HEK293 (cell line): ENCODE data around the gene ERF.

ENCODE experiments used
- CTCF ChIA-PET: fragments of 350-600 bp; formaldehyde crosslinking; extraction: SDS; loops from one replicate; lab custom pipeline; 2021; ENCODE audit warnings: antibody characterized with exemption; lab: Yijun Ruan, JAX
- POLR2A ChIA-PET: fragments of 300-600 bp; formaldehyde crosslinking; extraction: SDS; loops from one replicate; lab custom pipeline; 2020; ENCODE audit warnings: antibody characterized with exemption, inconsistent platforms; lab: Yijun Ruan, JAX
- H3K27ac ChIP-seq: fragments of 200-500 bp; sonication (Bioruptor generic); 2 replicates; pipeline ENCODE4 v1.5.1; 2014; ENCODE audit warnings: low read depth, low read length, control low read depth, inconsistent platforms; ENCODE audit errors: extremely low read depth
- H3K36me3 ChIP-seq, 2 experiments: fragments of 200-500 bp in 1 of 2; sonication (Bioruptor generic) in 1 of 2; 1 replicate in 1 of 2; 2 replicates in 1 of 2; pipeline ENCODE4 v1.5.1; 2014 to 2017; ENCODE audit warnings: inconsistent platforms in 2 of 2, low read length in 2 of 2; ENCODE audit not compliant: control insufficient read depth in 2 of 2, insufficient read depth in 1 of 2
- H3K4me1 ChIP-seq: fragments of 200-500 bp; sonication (Bioruptor generic); 2 replicates; pipeline ENCODE4 v1.5.1; 2014; ENCODE audit warnings: mild to moderate bottlenecking, low read length, inconsistent platforms; ENCODE audit not compliant: control insufficient read depth, insufficient read depth
- H3K4me3 ChIP-seq: 2 replicates; pipeline ENCODE4 v1.5.1; 2011; ENCODE audit warnings: low read depth, mild to moderate bottlenecking, control low read depth, low read length, moderate library complexity
- H3K9me3 ChIP-seq: fragments of 200-500 bp; sonication (Bioruptor generic); 2 replicates; pipeline ENCODE4 v1.5.1; 2014; ENCODE audit warnings: low read depth, low read length, inconsistent platforms; ENCODE audit not compliant: control insufficient read depth, insufficient read depth
- EGR2 ChIP-seq: fragments of 450-650 bp; formaldehyde crosslinking; IDR thresholded peaks from 2 replicates; pipeline ENCODE4 v1.5.1; 2016; ENCODE audit warnings: low read depth, missing biosample characterization, missing genetic modification characterization
- KLF1 ChIP-seq: fragments of 450-650 bp; formaldehyde crosslinking; IDR thresholded peaks from 2 replicates; pipeline ENCODE4 v1.5.1; 2016; ENCODE audit warnings: missing biosample characterization, missing genetic modification characterization
- KLF7 ChIP-seq: fragments of 450-650 bp; formaldehyde crosslinking; IDR thresholded peaks from 2 replicates; pipeline ENCODE4 v1.5.1; 2016; ENCODE audit warnings: missing biosample characterization, missing genetic modification characterization, borderline replicate concordance
- ZNF174 ChIP-seq: fragments of 450-650 bp; formaldehyde crosslinking; IDR thresholded peaks from 2 replicates; pipeline ENCODE4 v1.5.0; 2017; ENCODE audit warnings: missing biosample characterization, mild to moderate bottlenecking, missing genetic modification characterization
- ZNF549 ChIP-seq: fragments of 450-650 bp; IDR thresholded peaks from 2 replicates; pipeline ENCODE4 v1.5.1; 2018; ENCODE audit warnings: missing biosample characterization, missing genetic modification characterization, mild to moderate bottlenecking, inconsistent platforms, moderate library complexity
- ZNF610 ChIP-seq: fragments of 450-650 bp; formaldehyde crosslinking; IDR thresholded peaks from 2 replicates; pipeline ENCODE4 v1.5.1; 2016; ENCODE audit warnings: missing biosample characterization, missing genetic modification characterization, borderline replicate concordance
- ZNF621 ChIP-seq: fragments of 450-650 bp; formaldehyde crosslinking; IDR thresholded peaks from 2 replicates; pipeline ENCODE4 v1.5.1; 2017; ENCODE audit warnings: missing biosample characterization, missing genetic modification characterization
- ZNF664 ChIP-seq: fragments of 450-650 bp; formaldehyde crosslinking; IDR thresholded peaks from 2 replicates; pipeline ENCODE4 v1.5.1; 2016; ENCODE audit warnings: missing biosample characterization, missing genetic modification characterization
- TF ChIP-seq, protein P1 (sequence below): fragments of 450-650 bp; formaldehyde crosslinking; IDR thresholded peaks from 2 replicates; pipeline ENCODE4 v1.5.1; 2016; ENCODE audit warnings: missing biosample characterization, missing genetic modification characterization
- TF ChIP-seq, protein P2 (sequence below): fragments of 450-650 bp; formaldehyde crosslinking; optimal IDR thresholded peaks from 2 replicates; pipeline ENCODE3; 2016; ENCODE audit warnings: missing biosample characterization, mild to moderate bottlenecking, missing genetic modification characterization

Gene ERF

DNA sequence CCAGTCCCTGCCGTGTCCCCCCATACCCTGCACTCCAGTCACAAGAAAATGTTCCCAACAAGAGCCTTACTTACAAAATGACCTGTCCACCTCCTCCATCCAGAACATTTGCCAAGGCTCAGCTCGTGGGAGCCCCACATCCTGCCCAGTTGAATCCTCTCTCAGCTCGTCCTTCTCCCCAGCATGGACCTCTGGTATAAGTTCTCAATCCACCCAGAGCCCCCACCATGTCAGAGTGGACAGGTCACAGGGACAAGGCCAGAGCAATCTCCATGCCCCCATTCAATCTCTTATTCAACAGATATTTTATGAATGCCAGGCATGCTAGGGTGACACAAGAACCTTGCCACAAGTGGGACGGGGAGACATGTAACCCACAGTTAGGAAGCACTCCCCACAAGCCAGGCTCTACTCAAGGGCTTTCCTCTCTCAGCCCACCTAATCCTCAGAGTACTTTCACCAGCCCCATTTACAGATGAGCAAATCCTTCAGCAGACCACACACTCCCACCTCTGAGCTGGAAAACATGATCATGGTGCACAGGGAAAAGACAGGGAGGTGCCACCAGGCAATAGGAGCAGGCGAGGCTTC lies 52.5 kb downstream of the ERF start:
- TF ChIP-seq ZNF664 (tag by site-specific recombination), result no peak
- TF ChIP-seq, protein P1, sequence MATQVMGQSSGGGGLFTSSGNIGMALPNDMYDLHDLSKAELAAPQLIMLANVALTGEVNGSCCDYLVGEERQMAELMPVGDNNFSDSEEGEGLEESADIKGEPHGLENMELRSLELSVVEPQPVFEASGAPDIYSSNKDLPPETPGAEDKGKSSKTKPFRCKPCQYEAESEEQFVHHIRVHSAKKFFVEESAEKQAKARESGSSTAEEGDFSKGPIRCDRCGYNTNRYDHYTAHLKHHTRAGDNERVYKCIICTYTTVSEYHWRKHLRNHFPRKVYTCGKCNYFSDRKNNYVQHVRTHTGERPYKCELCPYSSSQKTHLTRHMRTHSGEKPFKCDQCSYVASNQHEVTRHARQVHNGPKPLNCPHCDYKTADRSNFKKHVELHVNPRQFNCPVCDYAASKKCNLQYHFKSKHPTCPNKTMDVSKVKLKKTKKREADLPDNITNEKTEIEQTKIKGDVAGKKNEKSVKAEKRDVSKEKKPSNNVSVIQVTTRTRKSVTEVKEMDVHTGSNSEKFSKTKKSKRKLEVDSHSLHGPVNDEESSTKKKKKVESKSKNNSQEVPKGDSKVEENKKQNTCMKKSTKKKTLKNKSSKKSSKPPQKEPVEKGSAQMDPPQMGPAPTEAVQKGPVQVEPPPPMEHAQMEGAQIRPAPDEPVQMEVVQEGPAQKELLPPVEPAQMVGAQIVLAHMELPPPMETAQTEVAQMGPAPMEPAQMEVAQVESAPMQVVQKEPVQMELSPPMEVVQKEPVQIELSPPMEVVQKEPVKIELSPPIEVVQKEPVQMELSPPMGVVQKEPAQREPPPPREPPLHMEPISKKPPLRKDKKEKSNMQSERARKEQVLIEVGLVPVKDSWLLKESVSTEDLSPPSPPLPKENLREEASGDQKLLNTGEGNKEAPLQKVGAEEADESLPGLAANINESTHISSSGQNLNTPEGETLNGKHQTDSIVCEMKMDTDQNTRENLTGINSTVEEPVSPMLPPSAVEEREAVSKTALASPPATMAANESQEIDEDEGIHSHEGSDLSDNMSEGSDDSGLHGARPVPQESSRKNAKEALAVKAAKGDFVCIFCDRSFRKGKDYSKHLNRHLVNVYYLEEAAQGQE (tag by site-specific recombination), result no peak
- TF ChIP-seq ZNF549 (tag by site-specific recombination), result no peak
- TF ChIP-seq ZNF174 (tag by site-specific recombination), result no peak
- TF ChIP-seq, protein P2, sequence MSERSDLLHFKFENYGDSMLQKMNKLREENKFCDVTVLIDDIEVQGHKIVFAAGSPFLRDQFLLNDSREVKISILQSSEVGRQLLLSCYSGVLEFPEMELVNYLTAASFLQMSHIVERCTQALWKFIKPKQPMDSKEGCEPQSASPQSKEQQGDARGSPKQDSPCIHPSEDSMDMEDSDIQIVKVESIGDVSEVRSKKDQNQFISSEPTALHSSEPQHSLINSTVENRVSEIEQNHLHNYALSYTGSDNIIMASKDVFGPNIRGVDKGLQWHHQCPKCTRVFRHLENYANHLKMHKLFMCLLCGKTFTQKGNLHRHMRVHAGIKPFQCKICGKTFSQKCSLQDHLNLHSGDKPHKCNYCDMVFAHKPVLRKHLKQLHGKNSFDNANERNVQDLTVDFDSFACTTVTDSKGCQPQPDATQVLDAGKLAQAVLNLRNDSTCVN (tag by site-specific recombination), result no peak
- Histone ChIP-seq H3K4me3 (no peak overlapping the region), H3K9me3 (no peaks in the 10 kb centered on the region), H3K27ac (peak overlapping the region; percentile 2; the same call in 1 of the 2 replicates), H3K4me1 (no peaks in the 10 kb centered on the region), H3K36me3 (peaks cover 76 to 94% of the 10 kb centered on the region in 2 experiments)
- ChIA-PET CTCF (interaction anchor here (1.1 to 1.3 kb wide), 2 partner anchors 18 to 94 kb away, joined by 3 to 4 read pairs; no protein-coding TSS in a partner anchor), POLR2A (interaction anchor here (0.5 to 1.2 kb wide), 2 partner anchors 15 to 195 kb away, joined by 3 to 5 read pairs; no protein-coding TSS in a partner anchor)

DNA sequence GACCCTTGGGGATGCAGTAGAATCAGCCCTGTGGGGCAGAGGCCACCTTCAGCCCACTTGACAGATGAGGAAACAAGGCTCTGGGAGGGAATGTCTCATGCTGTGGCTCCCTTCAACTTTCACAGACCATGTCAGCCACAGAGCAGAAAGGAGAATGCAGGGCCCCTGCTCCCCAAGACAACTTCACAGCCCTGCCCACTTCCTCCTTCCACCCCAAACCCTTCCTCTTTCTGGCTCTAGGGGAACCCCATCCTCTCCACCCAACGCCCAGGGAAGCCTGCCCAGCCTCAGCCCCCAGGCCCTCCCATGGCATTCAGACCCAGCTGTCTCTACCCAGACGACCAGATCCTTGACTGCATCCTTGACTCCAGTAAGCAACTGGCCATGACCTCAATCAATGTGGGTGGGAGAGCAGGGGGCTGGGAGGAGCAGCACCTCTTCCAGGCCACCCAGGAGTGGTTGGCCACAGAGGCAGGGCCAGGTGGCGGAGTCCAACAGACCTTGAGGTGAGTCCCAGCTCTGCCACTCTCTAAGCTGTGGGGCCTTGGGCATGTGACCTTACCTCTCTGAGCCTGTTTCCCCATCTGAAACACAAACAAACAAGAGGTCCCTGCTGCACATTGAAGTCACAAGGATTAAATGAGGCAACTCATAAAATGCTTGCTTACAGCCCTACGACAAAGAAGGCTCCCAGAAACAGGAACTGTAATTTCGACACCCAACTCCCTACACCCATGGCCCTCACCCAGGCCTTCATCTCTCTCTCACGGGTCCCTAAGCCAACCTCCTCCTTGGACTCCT lies 53.2 kb downstream of the ERF start:
- no peaks in the 10 kb centered on the region for H3K4me1 ChIP-seq
- peak overlapping the region; percentile 2; the same call in 1 of the 2 replicates for H3K27ac ChIP-seq
- POLR2A ChIA-PET, result interaction anchor here (0.5 to 1.2 kb wide), 2 partner anchors 14 to 195 kb away, joined by 3 to 5 read pairs; no protein-coding TSS in a partner anchor
- TF ChIP-seq EGR2 (tag by site-specific recombination), result 0 out of 2 replicates have a peak, but pooled peaks have one; percentile 5
- TF ChIP-seq ZNF621 (tag by site-specific recombination), result no peak
- peak; percentile 53; the same call in 1 of the 2 replicates for TF ChIP-seq ZNF664 (tag by site-specific recombination)
- TF ChIP-seq ZNF610, result no peak
- no peak overlapping the region for H3K4me3 ChIP-seq
- H3K9me3 ChIP-seq, result no peaks in the 10 kb centered on the region
- peaks cover 69 to 94% of the 10 kb centered on the region in 2 experiments for H3K36me3 ChIP-seq
- CTCF ChIA-PET, result interaction anchor here (1.1 kb wide), 1 partner anchor 17 kb away, joined by 3 read pairs; no protein-coding TSS in a partner anchor

DNA sequence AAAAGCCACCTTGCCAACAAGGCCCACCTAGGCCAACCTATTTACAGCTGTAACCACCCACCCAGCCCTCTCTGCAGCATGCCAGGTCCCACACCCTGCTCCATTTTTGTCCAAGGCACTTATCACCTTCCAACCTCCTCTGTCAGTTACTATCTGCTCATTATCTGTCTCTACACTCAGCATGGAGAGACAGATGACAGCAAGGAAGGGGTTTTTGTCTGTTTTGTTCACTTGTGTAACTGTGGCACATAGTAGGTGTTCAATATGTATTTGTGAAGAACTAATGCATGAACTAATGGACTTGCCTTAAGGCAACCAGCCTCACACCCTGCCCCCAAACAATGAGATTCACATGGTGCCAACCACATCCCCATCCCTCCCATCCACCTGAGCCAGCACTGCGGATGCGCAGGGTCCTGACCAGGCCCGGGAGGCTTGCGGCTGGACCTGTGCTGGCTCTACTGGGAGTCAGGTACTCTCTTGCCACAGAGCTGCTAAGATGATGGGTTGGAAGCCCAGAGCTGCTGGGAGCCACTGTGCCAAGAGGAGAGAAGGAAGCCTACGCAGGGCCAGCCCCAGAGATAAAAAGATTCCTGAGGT lies 54.7 kb downstream of the ERF start:
- Histone ChIP-seq H3K36me3 (peaks cover 54 to 88% of the 10 kb centered on the region in 2 experiments), H3K4me1 (no peaks in the 10 kb centered on the region), H3K4me3 (no peak overlapping the region), H3K9me3 (no peaks in the 10 kb centered on the region), H3K27ac (no peak overlapping the region)
- ChIA-PET CTCF (interaction anchor here (0.5 to 1.0 kb wide), 4 partner anchors 21 to 118 kb away, joined by 3 to 4 read pairs (median 3); no protein-coding TSS in a partner anchor), POLR2A (interaction anchor here (0.6 kb wide), 1 partner anchor 76 kb away, joined by 3 read pairs; no protein-coding TSS in a partner anchor)
- peak; percentile 6; the same call in 1 of the 2 replicates for TF ChIP-seq KLF1 (tag by site-specific recombination)
- no peak for TF ChIP-seq KLF7 (tag by site-specific recombination)
